GM21381 (cell line): ENCODE results near the gene KCTD16.
A peak's percentile ranks its signal among the peaks of the same experiment; 100 is the strongest.

Experiments
- ATAC-seq: cut with Tn5 transposase; IDR thresholded peaks from one replicate; pipeline ENCODE4 v1.9.1; 2021; ENCODE audit warnings: mild to moderate bottlenecking, moderate library complexity; ENCODE audit not compliant: unreplicated experiment

Gene KCTD16

GRCh38 chr5:144276034-144276822 is 105.6 kb downstream of the KCTD16 start:
- no peak for ATAC-seq

GRCh38 chr5:144281784-144282183 is 111.1 kb downstream of the KCTD16 start:
- ATAC-seq: no peak

GRCh38 chr5:144284036-144284435 is 113.4 kb downstream of the KCTD16 start:
- ATAC-seq: no peak

- ATAC-seq: no peak
Measured at GRCh38 chr5:144284931-144285502, 114.3 kb downstream of the KCTD16 start.

GRCh38 chr5:144289277-144289676 is 118.6 kb downstream of the KCTD16 start:
- ATAC-seq: no peak

- no peak for ATAC-seq
Measured at GRCh38 chr5:144292029-144292428, 121.4 kb downstream of the KCTD16 start.

- no peak for ATAC-seq
Measured at GRCh38 chr5:144295284-144295683, 124.6 kb downstream of the KCTD16 start.

GRCh38 chr5:144297081-144297480 is 126.4 kb downstream of the KCTD16 start:
- no peak for ATAC-seq

- no peak for ATAC-seq
Measured at GRCh38 chr5:144298658-144299057, 128.0 kb downstream of the KCTD16 start.

- peak; percentile 56 for ATAC-seq
Measured at GRCh38 chr5:144304688-144305087, 134.0 kb downstream of the KCTD16 start.

- ATAC-seq: no peak
Measured at GRCh38 chr5:144307736-144308135, 137.1 kb downstream of the KCTD16 start.

- no peak for ATAC-seq
Measured at GRCh38 chr5:144308174-144308573, 137.5 kb downstream of the KCTD16 start.

GRCh38 chr5:144308906-144309670 is 138.4 kb downstream of the KCTD16 start:
- ATAC-seq: no peak

GRCh38 chr5:144310621-144311020 is 139.9 kb downstream of the KCTD16 start:
- ATAC-seq: no peak

GRCh38 chr5:144313147-144313726 is 142.6 kb downstream of the KCTD16 start:
- no peak for ATAC-seq

- no peak for ATAC-seq
Measured at GRCh38 chr5:144315026-144315425, 144.4 kb downstream of the KCTD16 start.

GRCh38 chr5:144315994-144316634 is 145.4 kb downstream of the KCTD16 start:
- no peak for ATAC-seq

GRCh38 chr5:144318011-144318410 is 147.3 kb downstream of the KCTD16 start:
- ATAC-seq: no peak

GRCh38 chr5:144318460-144318859 is 147.8 kb downstream of the KCTD16 start:
- ATAC-seq: no peak

GRCh38 chr5:144323181-144323580 is 152.5 kb downstream of the KCTD16 start:
- ATAC-seq: no peak

GRCh38 chr5:144325532-144325931 is 154.9 kb downstream of the KCTD16 start:
- no peak for ATAC-seq
